BJ (cell line): ENCODE results near the gene ARHGAP45. TPM values are rescaled to one million over a fixed set of nuclear protein-coding genes. Genes with fewer than 3 reads are reported as not detected.

Experiments used
- CTCF ChIA-PET: fragments of 350-600 bp; formaldehyde crosslinking; extraction: SDS; loops from one replicate; lab custom pipeline; 2021; ENCODE audit warnings: antibody characterized with exemption, inconsistent platforms; lab: Yijun Ruan, JAX
- POLR2A ChIA-PET: fragments of 300-600 bp; sonication (Branson Sonifier 250); formaldehyde crosslinking; extraction: SDS; loops from one replicate; lab custom pipeline; 2021; ENCODE audit warnings: antibody characterized with exemption; lab: Charles Lee
- DNase-seq: peaks from one replicate; pipeline ENCODE4 v3.0.0-alpha.2; 2011; ENCODE audit warnings: low read depth
- H3K27me3 ChIP-seq: 2 replicates; pipeline ENCODE4 v1.6.0; 2011; ENCODE audit warnings: low read length; ENCODE audit not compliant: control insufficient read depth, insufficient read depth
- H3K36me3 ChIP-seq: 2 replicates; pipeline ENCODE4 v1.5.1; 2011; ENCODE audit warnings: low read length; ENCODE audit not compliant: control insufficient read depth, insufficient read depth
- H3K4me3 ChIP-seq: 2 replicates; pipeline ENCODE4 v1.5.1; 2011; ENCODE audit warnings: low read depth, mild to moderate bottlenecking, control low read depth, low read length
- CTCF ChIP-seq: IDR thresholded peaks from 2 replicates; pipeline ENCODE4 v1.5.1; 2011; ENCODE audit warnings: low read depth, mild to moderate bottlenecking, control low read depth, inconsistent platforms, low read length, moderate library complexity; ENCODE audit not compliant: insufficient read depth
- polyA plus RNA-seq: library from polyadenylated mRNA; depleted of rRNA; stranded (reverse); fragments of >200 nt; gene quantifications from 2 replicates; pipeline ENCODE4 v1.2.3, GENCODE V29; 2011

ARHGAP45 gene
- polyA plus RNA-seq, 1 experiment = 0.13 TPM

DNA sequence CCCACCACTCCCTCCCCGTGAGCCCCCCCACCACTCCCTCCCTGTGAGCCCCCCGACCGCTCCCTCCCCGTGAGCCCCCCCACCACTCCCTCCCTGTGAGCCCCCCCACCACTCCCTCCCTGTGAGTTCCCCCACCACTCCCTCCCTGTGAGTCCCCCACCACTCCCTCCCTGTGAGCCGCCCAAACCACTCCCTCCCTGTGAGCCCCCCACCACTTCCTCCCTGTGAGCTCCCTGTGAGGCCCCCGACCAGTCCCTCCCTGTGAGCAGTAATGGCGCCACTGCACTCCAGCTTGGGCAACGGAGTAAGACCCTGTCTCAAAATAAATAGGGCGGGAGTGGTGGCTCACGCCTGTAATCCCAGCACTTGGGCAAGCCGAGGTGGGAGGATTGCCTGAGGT is 17.2 kb upstream of the ARHGAP45 start:
- ChIA-PET POLR2A (no interaction called here), CTCF (no interaction called here)
- TF ChIP-seq CTCF = no peak
- Histone ChIP-seq H3K27me3 (no peaks in the 10 kb centered on the region), H3K36me3 (no peaks in the 10 kb centered on the region), H3K4me3 (no peak overlapping the region)
- DNase-seq = no peak

- TF ChIP-seq CTCF = no peak
- no peak for DNase-seq
- ChIA-PET POLR2A (interaction anchor here (0.7 kb wide), 1 partner anchor 374 kb away, joined by 3 read pairs; no protein-coding TSS in a partner anchor), CTCF (no interaction called here)
- Histone ChIP-seq H3K27me3 (no peaks in the 10 kb centered on the region), H3K36me3 (no peaks in the 10 kb centered on the region), H3K4me3 (no peak overlapping the region)
These were observed 15.8 kb upstream of the ARHGAP45 start for GRCh38 chr19:1050989-1051788.

DNA sequence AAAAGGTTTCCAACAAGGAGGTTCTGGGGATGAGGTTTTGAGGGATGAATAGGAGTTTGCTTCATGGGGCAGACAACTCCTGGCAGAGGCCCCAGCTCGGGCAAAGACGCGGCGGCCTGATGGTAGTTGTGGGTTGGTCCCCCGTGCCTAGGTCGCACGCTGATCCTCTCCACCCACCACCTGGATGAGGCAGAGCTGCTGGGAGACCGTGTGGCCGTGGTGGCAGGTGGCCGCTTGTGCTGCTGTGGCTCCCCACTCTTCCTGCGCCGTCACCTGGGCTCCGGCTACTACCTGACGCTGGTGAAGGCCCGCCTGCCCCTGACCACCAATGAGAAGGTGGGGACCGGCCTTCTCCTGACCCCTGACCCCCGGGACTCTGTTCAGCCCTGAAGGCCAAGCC is 15.2 kb upstream of the ARHGAP45 start:
- Histone ChIP-seq H3K36me3 (no peaks in the 10 kb centered on the region), H3K27me3 (no peaks in the 10 kb centered on the region), H3K4me3 (no peak overlapping the region)
- POLR2A ChIA-PET = interaction anchor here (0.7 kb wide), 1 partner anchor 374 kb away, joined by 3 read pairs; no protein-coding TSS in a partner anchor
- CTCF ChIA-PET = no interaction called here
- DNase-seq = no peak
- TF ChIP-seq CTCF = no peak

DNA sequence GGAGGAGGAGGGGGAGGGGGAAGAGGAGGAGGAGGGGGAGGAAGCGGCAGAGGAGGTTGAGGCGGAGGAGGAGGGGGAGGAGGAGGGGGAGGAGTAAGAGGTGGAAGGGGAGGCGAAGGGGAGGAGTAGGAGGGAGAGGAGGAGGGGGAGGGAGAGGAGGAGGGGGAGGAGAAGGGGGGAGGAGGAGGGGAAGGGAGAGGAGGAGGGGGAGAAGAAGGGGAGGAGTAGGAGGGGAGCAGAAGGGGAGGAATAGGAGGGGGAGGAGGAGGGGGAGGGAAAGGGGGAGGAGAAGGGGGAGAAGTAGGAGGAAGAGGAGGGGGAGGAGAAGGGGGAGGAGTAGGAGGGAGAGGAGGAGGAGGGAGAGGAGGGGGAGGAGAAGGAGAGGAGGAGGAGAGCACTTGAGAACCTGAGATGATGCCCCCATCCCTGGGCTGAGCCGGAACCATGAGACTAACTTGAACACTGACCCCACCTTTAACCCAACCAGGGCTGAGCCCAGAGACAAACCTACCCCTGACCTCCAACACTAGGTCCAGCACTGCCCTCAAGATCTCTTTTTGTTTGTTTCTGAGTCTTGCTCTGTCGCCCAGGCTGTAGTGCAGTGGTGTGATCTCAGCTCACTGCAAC is 14.5 kb upstream of the ARHGAP45 start:
- no peak for DNase-seq
- no peaks in the 10 kb centered on the region for H3K27me3 ChIP-seq
- no peak overlapping the region for H3K4me3 ChIP-seq
- H3K36me3 ChIP-seq = no peaks in the 10 kb centered on the region
- no peak for TF ChIP-seq CTCF
- POLR2A ChIA-PET = interaction anchor here (0.5 kb wide), 1 partner anchor 42 kb away, joined by 3 read pairs; no protein-coding TSS in a partner anchor
- CTCF ChIA-PET = no interaction called here
